Stomach (tissue), 4 donors: Measurements from ENCODE around the gene FHL2.

Experiments
- POLR2A ChIP-seq, 4 donors: fragments of 450-650 bp; IDR thresholded peaks; one replicate each; pipeline ENCODE4 v1.6.1; 2016; ENCODE audit warnings: antibody characterized with exemption in 4 of 4, control low read depth in 2 of 4, mild to moderate bottlenecking in 1 of 4, moderate library complexity in 1 of 4
- POLR2AphosphoS5 ChIP-seq, 3 donors: sonication (generic); formaldehyde crosslinking; IDR thresholded peaks; one replicate each; pipeline ENCODE4 v1.6.1; 2016; ENCODE audit warnings: antibody characterized with exemption in 3 of 3

GRCh38 chr2:105380432-105381100 is 18.3 kb downstream of the FHL2 start:
- TF ChIP-seq POLR2A (IDR thresholded peaks at IDR 0.05) (no peak), POLR2AphosphoS5 (IDR thresholded peaks at IDR 0.05) (peak; percentile 45 to 65 (median 58))
